ENCODE measurements around the gene PPM1J. TPM values are rescaled to one million over a fixed set of nuclear protein-coding genes. Genes with fewer than 3 reads are reported as not detected.

PPM1J gene
- total and polyA plus RNA-seq, 9 of the 15 experiments (the other 6 are each of a cell fraction or from before 2014, with no cell fraction given): 0.25 to 10.5 (median 4.2) TPM

- TF ChIP-seq HDAC1 (IDR thresholded peaks at IDR 0.05) (peak in 1 of 2 experiments; percentile 17; a peak in 1 of 4 replicates), NONO (IDR thresholded peaks at IDR 0.05; ENCODE audit: low read depth in 2 of 2, low read length in 1 of 2) (peak in 1 of 2 experiments; percentile 92; a peak in 2 of 4 replicates), RAD21 (CRISPR knock-in tag; conservative IDR thresholded peaks at IDR 0.05 in 1 of 2, IDR thresholded peaks at IDR 0.05 in 1 of 2) (peak; percentile 98 to 99), CXXC5 (CRISPR knock-in tag; IDR thresholded peaks at IDR 0.05) (peak; percentile 81), BCLAF1 (IDR thresholded peaks at IDR 0.05; ENCODE audit: borderline replicate concordance in 1 of 2, control insufficient read depth in 1 of 2, low read depth in 2 of 2, low read length in 1 of 2) (0 out of 4 replicates have a peak, but pooled peaks of 1 of the 2 experiments have one; percentile 16), RREB1 (CRISPR knock-in tag; IDR thresholded peaks at IDR 0.05) (peak; percentile 75; the same call in 1 of the 2 replicates), XRCC5 (IDR thresholded peaks at IDR 0.05; ENCODE audit: low read depth, low read length) (peak; percentile 77; the same call in 1 of the 2 replicates), ZNF384 (IDR thresholded peaks at IDR 0.05; ENCODE audit: low read depth, low read length) (0 out of 2 replicates have a peak, but pooled peaks have one; percentile 19), ZBTB9 (CRISPR knock-in tag; IDR thresholded peaks at IDR 0.05) (0 out of 2 replicates have a peak, but pooled peaks have one; percentile 26), EP300 (IDR thresholded peaks at IDR 0.05; ENCODE audit: low read length) (peak; percentile 29; the same call in 1 of the 2 replicates), BMI1 (IDR thresholded peaks at IDR 0.05; ENCODE audit: low read length) (no peak), YY1 (IDR thresholded peaks at IDR 0.05; ENCODE audit: borderline replicate concordance in 1 of 3, control insufficient read depth in 1 of 3, extremely low read depth in 1 of 3, insufficient read depth in 3 of 3, insufficient read length in 1 of 3, insufficient replicate concordance in 2 of 3, low read depth in 1 of 3, low read length in 2 of 3) (peak in 1 of 3 experiments; percentile 32), ZNF324 (CRISPR knock-in tag; IDR thresholded peaks at IDR 0.05) (no peak)
These were observed 7.7 kb downstream of the PPM1J start (continued) for GRCh38 chr1:112707221-112708001.
